ENCODE measurements around the gene ARRDC3. TPM values are rescaled to one million over a fixed set of nuclear protein-coding genes. Genes with fewer than 3 reads are reported as not detected.
"Not testable (repeated sequence)": the region's sequence is repeated elsewhere in the genome, so short reads cannot be mapped to it uniquely, and the experiment has no call there.

The ARRDC3 gene
- total and polyA plus RNA-seq, 11 donors, result 3.3 to 53.6 (median 8.9) TPM

GRCh38 chr5:91352831-91353695 lies 30.1 kb downstream of the ARRDC3 start:
- Histone ChIP-seq H3K27ac (no peak overlapping the region), H3K4me1 (peaks cover 0 to 14% (median 0%) of the 10 kb centered on the region in 12 donors), H3K4me3 (no peak overlapping the region), H3K9me3 (no peaks in the 10 kb centered on the region), H3K36me3 (no peaks in the 10 kb centered on the region), H3K27me3 (no peaks in the 10 kb centered on the region)
- TF ChIP-seq CTCF (IDR thresholded peaks at IDR 0.05), result no peak
- no peak for TF ChIP-seq POLR2A (IDR thresholded peaks at IDR 0.05)
- ATAC-seq, result no peak
- 72 to 78% (median 75%) methylated on average over 9 of the region's 9 CpGs for whole genome bisulfite sequencing, 4 donors
- no peak for DNase-seq
- intact Hi-C loops (cut with DNase I), result no loop called here

GRCh38 chr5:91345461-91345860 lies 37.7 kb downstream of the ARRDC3 start:
- Histone ChIP-seq H3K36me3 (no peaks in the 10 kb centered on the region), H3K4me1 (no peaks in the 10 kb centered on the region), H3K9me3 (no peaks in the 10 kb centered on the region), H3K27me3 (no peaks in the 10 kb centered on the region), H3K27ac (no peak overlapping the region), H3K4me3 (no peak overlapping the region)
- intact Hi-C loops (cut with DNase I), result no loop called here
- no peak for TF ChIP-seq POLR2A (IDR thresholded peaks at IDR 0.05)
- TF ChIP-seq CTCF (IDR thresholded peaks at IDR 0.05), result no peak
- ATAC-seq (no peak), DNase-seq (no peak)
- WGBS, 4 donors, result 89 to 92% (median 90%) methylated on average over 5 of the region's 5 CpGs

GRCh38 chr5:91344661-91345200 lies 38.4 kb downstream of the ARRDC3 start:
- H3K9me3 ChIP-seq; H3K27ac ChIP-seq; DNase-seq; H3K4me3 ChIP-seq; ATAC-seq; H3K27me3 ChIP-seq; intact Hi-C loops (cut with DNase I); H3K4me1 ChIP-seq; H3K36me3 ChIP-seq: not testable (repeated sequence)
- 90 to 97% (median 96%) methylated on average over 4 of the region's 4 CpGs for WGBS, 4 donors

- WGBS, 4 donors, result 75 to 82% (median 80%) methylated on average over 2 of the region's 2 CpGs
- Histone ChIP-seq H3K9me3 (no peaks in the 10 kb centered on the region), H3K27ac (no peak overlapping the region), H3K4me1 (no peaks in the 10 kb centered on the region), H3K27me3 (no peaks in the 10 kb centered on the region), H3K36me3 (no peaks in the 10 kb centered on the region), H3K4me3 (no peak overlapping the region)
- TF ChIP-seq POLR2A (IDR thresholded peaks at IDR 0.05), result no peak
- no peak for TF ChIP-seq CTCF (IDR thresholded peaks at IDR 0.05)
- intact Hi-C loops (cut with DNase I), result no loop called here
- DNase-seq (no peak), ATAC-seq (no peak)
These were observed 39.2 kb downstream of the ARRDC3 start for GRCh38 chr5:91343916-91344315.

GRCh38 chr5:91342931-91343330 lies 40.2 kb downstream of the ARRDC3 start:
- H3K27ac ChIP-seq; H3K9me3 ChIP-seq; H3K36me3 ChIP-seq; H3K4me1 ChIP-seq; H3K27me3 ChIP-seq; DNase-seq; ATAC-seq; intact Hi-C loops (cut with DNase I); H3K4me3 ChIP-seq: not testable (repeated sequence)
- WGBS, 4 donors, result 96 to 98% (median 97%) methylated on average over 26 to 29 of the region's 29 CpGs

All from heart left ventricle (tissue), 16 donors.